Breast epithelium (tissue), 4 donors: ENCODE data around the gene HSPB6. TPM values are rescaled to one million over a fixed set of nuclear protein-coding genes. Genes with fewer than 3 reads are reported as not detected.

Experiments used
- DNase-seq, 2 donors: peaks; one replicate each; pipeline ENCODE4 v3.0.0-alpha.2; 2019; ENCODE audit warnings: low spot score in 2 of 2
- H3K27ac ChIP-seq, 2 donors: fragments of 200-600 bp; sonication (generic) in 1 of 2; one replicate each; pipeline ENCODE4 v1.5.1; 2016 to 2019; ENCODE audit warnings: mild to moderate bottlenecking in 1 of 2
- H3K27me3 ChIP-seq, 2 donors: fragments of 200-600 bp; sonication (generic) in 1 of 2; one replicate each; pipeline versions ENCODE4 v1.5.1 to v1.6.0; 2017 to 2019; ENCODE audit warnings: control low read depth in 1 of 2, mild to moderate bottlenecking in 1 of 2
- H3K36me3 ChIP-seq: fragments of 200-600 bp; one replicate; pipeline ENCODE4 v1.5.1; 2019
- H3K4me1 ChIP-seq, 2 donors: fragments of 200-600 bp; sonication (generic); one replicate each; pipeline ENCODE4 v1.5.1; 2016 to 2019; ENCODE audit warnings: control low read depth in 1 of 2
- H3K4me3 ChIP-seq, 3 donors: fragments of 200-600 bp; sonication (generic); 1 replicate in 2 of 3; 2 replicates in 1 of 3; pipeline ENCODE4 v1.5.1; 2016 to 2019; ENCODE audit warnings: mild to moderate bottlenecking in 3 of 3, moderate library complexity in 2 of 3
- H3K9me3 ChIP-seq, 2 donors: fragments of 200-600 bp; sonication (generic) in 1 of 2; one replicate each; pipeline ENCODE4 v1.5.1; 2016 to 2019; ENCODE audit warnings: control low read depth in 1 of 2
- POLR2A ChIP-seq: fragments of 450-650 bp; IDR thresholded peaks from one replicate; pipeline ENCODE4 v1.6.1; 2016; ENCODE audit warnings: antibody characterized with exemption, mild to moderate bottlenecking, moderate library complexity
- POLR2AphosphoS5 ChIP-seq, 3 donors: sonication (generic); formaldehyde crosslinking; IDR thresholded peaks; one replicate each; pipeline ENCODE4 v1.6.1; 2017; ENCODE audit warnings: antibody characterized with exemption in 3 of 3
- intact Hi-C: fragments of 100-400 bp; cut with DNase I; formaldehyde crosslinking; loops from one replicate; pipeline ENCODE4 v1.15.1; 2023; ENCODE audit warnings: low total_unique reads
- total RNA-seq, 3 donors: library from RNA; depleted of rRNA; stranded (reverse); fragments of >200 nt; gene quantifications; one replicate each; pipeline ENCODE4 v1.1.0, GENCODE V29; 2016
- TF ChIP-seq, protein P1 (sequence below), 3 donors: fragments of 450-650 bp; IDR thresholded peaks; one replicate each; pipeline ENCODE4 v1.5.1; 2016 to 2017; ENCODE audit warnings: antibody characterized with exemption in 3 of 3, mild to moderate bottlenecking in 3 of 3, moderate library complexity in 3 of 3

The HSPB6 gene
- total RNA-seq, 3 donors from 2014 or later, result 31.0 to 144 (median 81.9) TPM

- peaks cover 0 to 8% of the 10 kb centered on the region in 2 donors for H3K4me1 ChIP-seq
- TF ChIP-seq POLR2A (no peak), POLR2AphosphoS5 (IDR thresholded peaks at IDR 0.05) (peak; percentile 14 to 55 (median 44))
- peak overlapping the region; percentile 98 for H3K27ac ChIP-seq
- peak; percentile 60 to 80 for DNase-seq
- peaks cover 4% of the 10 kb centered on the region for H3K36me3 ChIP-seq
- H3K9me3 ChIP-seq, result no peaks in the 10 kb centered on the region
- intact Hi-C loops, result no loop called here
- peak overlapping the region; percentile 76 to 92 (median 79) for H3K4me3 ChIP-seq
- H3K27me3 ChIP-seq, result no peaks in the 10 kb centered on the region
These were observed 1.1 kb downstream of the HSPB6 start for GRCh38 chr19:35755550-35756376.

GRCh38 chr19:35755131-35755549 is 1.7 kb downstream of the HSPB6 start:
- no peak for DNase-seq
- H3K4me1 ChIP-seq, result peaks cover 2 to 8% of the 10 kb centered on the region in 2 donors
- peaks cover 4% of the 10 kb centered on the region for H3K36me3 ChIP-seq
- no peaks in the 10 kb centered on the region for H3K9me3 ChIP-seq
- intact Hi-C loops, result no loop called here
- H3K27ac ChIP-seq, result peak overlapping the region; percentile 98
- H3K4me3 ChIP-seq, result peak overlapping the region; percentile 76 to 92 (median 79)
- H3K27me3 ChIP-seq, result no peaks in the 10 kb centered on the region
- no peak for TF ChIP-seq POLR2A
- TF ChIP-seq, protein P1, sequence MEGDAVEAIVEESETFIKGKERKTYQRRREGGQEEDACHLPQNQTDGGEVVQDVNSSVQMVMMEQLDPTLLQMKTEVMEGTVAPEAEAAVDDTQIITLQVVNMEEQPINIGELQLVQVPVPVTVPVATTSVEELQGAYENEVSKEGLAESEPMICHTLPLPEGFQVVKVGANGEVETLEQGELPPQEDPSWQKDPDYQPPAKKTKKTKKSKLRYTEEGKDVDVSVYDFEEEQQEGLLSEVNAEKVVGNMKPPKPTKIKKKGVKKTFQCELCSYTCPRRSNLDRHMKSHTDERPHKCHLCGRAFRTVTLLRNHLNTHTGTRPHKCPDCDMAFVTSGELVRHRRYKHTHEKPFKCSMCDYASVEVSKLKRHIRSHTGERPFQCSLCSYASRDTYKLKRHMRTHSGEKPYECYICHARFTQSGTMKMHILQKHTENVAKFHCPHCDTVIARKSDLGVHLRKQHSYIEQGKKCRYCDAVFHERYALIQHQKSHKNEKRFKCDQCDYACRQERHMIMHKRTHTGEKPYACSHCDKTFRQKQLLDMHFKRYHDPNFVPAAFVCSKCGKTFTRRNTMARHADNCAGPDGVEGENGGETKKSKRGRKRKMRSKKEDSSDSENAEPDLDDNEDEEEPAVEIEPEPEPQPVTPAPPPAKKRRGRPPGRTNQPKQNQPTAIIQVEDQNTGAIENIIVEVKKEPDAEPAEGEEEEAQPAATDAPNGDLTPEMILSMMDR (IDR thresholded peaks at IDR 0.05), result no peak
- no peak for TF ChIP-seq POLR2AphosphoS5 (IDR thresholded peaks at IDR 0.05)

GRCh38 chr19:35754370-35755130 is 2.3 kb downstream of the HSPB6 start:
- TF ChIP-seq POLR2AphosphoS5 (IDR thresholded peaks at IDR 0.05) (no peak), POLR2A (no peak)
- TF ChIP-seq, protein P1 (IDR thresholded peaks at IDR 0.05), result no peak
- Histone ChIP-seq H3K36me3 (peaks cover 4% of the 10 kb centered on the region), H3K4me3 (peak overlapping the region in 2 of 3 donors; percentile 79 to 92), H3K9me3 (no peaks in the 10 kb centered on the region), H3K27me3 (no peaks in the 10 kb centered on the region), H3K4me1 (peaks cover 2 to 8% of the 10 kb centered on the region in 2 donors), H3K27ac (peak overlapping the region; percentile 98)
- no peak for DNase-seq
- intact Hi-C loops, result no loop called here

GRCh38 chr19:35753634-35754369 is 3.0 kb downstream of the HSPB6 start:
- intact Hi-C loops, result no loop called here
- no peak overlapping the region for H3K4me3 ChIP-seq
- no peaks in the 10 kb centered on the region for H3K27me3 ChIP-seq
- no peak for DNase-seq
- peaks cover 4% of the 10 kb centered on the region for H3K36me3 ChIP-seq
- H3K27ac ChIP-seq, result peak overlapping the region; percentile 98
- no peak for TF ChIP-seq POLR2A
- TF ChIP-seq, protein P1 (IDR thresholded peaks at IDR 0.05), result no peak
- no peak for TF ChIP-seq POLR2AphosphoS5 (IDR thresholded peaks at IDR 0.05)
- no peaks in the 10 kb centered on the region for H3K9me3 ChIP-seq
- peaks cover 2 to 8% of the 10 kb centered on the region in 2 donors for H3K4me1 ChIP-seq

DNA sequence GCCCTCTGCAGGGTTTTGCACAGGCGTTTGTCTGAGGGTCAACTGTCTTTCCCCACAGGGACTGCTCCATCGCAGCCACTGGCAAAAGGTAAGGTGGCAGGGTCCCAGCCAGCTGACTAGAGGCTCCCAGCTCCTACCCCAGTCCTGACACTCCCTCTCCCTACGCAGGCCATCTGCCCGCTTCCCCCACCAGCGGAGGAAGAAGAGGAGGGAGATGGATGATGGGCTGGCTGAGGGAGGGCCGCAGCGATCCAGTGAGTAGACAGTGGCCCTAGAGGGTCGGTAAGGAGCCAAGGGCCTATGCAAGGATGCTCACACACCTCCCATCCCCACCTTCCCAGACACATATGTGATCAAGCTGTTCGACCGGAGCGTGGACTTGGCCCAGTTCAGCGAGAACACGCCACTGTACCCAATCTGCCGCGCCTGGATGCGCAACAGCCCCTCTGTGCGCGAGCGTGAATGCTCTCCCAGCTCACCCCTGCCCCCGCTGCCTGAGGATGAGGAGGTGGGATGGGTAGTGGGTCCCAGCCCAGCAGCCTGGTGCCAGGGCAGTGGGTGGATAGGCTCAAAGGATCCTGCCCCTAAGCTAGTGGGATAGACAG is 4.0 kb downstream of the HSPB6 start:
- no peaks in the 10 kb centered on the region for H3K27me3 ChIP-seq
- H3K4me3 ChIP-seq, result no peak overlapping the region
- H3K27ac ChIP-seq, result no peak overlapping the region
- no peaks in the 10 kb centered on the region for H3K9me3 ChIP-seq
- peaks cover 4% of the 10 kb centered on the region for H3K36me3 ChIP-seq
- intact Hi-C loops, result no loop called here
- peaks cover 2 to 5% of the 10 kb centered on the region in 2 donors for H3K4me1 ChIP-seq
- TF ChIP-seq POLR2AphosphoS5 (IDR thresholded peaks at IDR 0.05), result no peak
- TF ChIP-seq, protein P1 (IDR thresholded peaks at IDR 0.05), result no peak
- no peak for TF ChIP-seq POLR2A
- DNase-seq, result no peak
